HG03280 (cell line): ENCODE data around the gene UQCRQ.
"Not testable (repeated sequence)": the region's sequence is repeated elsewhere in the genome, so short reads cannot be mapped to it uniquely, and the experiment has no call there.

ENCODE experiments used
- ATAC-seq: cut with Tn5 transposase; IDR thresholded peaks from one replicate; pipeline ENCODE4 v1.9.1; 2021; ENCODE audit warnings: mild to moderate bottlenecking, moderate library complexity; ENCODE audit not compliant: unreplicated experiment

UQCRQ gene

DNA sequence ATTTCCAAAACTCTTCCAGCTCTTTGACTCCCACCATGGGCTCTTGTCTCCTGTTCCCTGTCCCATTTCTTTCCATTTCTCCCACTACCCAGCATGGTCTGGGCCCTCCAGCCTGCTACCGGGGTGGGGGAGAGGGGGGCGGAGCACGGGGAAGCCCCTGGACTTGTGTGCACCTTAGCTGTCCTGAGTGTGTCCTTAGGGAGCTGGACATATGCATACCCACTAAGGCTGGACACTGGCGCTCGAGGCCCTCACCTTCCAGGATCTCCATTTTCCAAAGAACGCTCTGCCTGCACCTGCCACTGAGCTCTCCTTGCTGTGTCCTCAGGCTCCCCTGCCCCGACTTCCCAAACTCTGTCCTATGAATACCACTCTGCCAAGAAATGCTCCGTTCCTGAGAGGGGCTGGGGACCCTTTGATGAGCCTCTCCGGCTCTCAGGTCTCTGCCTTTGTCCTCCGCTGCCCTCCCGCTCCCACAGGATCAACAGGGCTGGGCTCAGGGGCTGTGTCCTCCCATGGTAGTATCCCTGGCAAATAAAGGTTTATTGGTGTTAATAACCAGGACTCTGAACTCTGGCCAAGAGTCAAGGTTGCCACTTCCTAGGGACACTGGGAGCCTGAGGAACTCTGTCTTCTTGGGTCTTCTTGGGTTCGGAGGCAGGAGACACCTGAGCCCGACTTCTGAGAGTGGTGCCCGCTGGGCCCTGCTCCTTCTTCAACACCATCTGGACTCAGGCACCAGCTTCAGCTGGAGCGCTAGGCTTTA, 35.2 kb upstream of the UQCRQ start:
- no peak for ATAC-seq

DNA sequence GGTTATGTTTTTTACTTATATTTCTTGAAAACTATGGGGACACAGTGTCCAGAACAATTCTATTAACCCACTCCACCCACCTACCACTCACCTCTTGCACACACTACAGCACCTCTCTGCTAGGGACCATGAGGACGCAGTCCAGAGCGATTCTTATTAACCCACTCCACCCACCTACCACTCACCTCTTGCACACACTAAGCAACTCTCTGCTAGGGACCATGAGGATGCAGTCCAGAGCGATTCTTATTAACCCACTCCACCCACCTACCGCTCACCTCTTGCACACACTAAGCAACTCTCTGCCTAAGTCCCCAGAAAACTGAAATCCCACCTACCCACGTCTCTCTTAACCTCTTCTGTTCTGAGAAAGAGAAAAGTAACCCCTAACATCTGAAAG, 33.8 kb upstream of the UQCRQ start:
- ATAC-seq, result no peak

DNA sequence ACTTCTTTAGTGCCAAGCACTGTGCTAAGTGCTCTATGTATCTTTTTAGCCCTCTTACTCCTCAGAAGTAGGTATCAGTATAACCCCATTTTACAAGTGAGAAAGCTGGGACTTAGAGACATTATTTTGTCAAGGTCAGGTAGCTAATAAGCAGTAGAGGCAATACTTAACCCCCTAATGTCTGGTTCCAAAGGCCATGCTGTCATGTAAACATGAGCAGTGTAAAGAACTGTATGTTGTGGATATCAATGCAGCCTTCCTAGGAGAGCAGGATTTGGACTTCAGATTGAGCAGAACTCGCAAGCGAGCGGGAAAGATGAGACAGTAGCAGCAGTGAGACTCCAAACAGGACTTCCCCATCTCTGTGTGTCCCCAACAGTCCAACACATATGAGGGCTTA, 32.4 kb upstream of the UQCRQ start:
- ATAC-seq, result no peak

DNA sequence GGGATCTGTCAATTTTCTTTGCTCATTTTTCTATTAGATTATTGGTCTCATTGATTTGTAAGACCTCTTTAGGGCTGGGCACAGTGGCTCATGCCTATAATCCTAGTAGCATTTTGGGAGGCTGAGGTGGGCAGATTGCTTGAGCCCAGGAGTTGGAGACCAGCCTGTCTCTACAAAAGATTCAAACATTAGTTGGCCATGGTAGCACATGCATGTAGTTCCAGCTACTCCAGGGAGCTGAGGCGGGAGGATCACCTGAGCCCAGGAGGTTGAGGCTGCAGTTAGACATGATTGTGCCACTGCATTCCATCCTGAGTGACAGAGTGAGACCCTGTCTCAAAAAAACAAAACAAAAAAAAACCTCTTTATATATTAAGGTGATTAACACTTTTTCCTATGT, 29.6 kb upstream of the UQCRQ start:
- no peak for ATAC-seq

DNA sequence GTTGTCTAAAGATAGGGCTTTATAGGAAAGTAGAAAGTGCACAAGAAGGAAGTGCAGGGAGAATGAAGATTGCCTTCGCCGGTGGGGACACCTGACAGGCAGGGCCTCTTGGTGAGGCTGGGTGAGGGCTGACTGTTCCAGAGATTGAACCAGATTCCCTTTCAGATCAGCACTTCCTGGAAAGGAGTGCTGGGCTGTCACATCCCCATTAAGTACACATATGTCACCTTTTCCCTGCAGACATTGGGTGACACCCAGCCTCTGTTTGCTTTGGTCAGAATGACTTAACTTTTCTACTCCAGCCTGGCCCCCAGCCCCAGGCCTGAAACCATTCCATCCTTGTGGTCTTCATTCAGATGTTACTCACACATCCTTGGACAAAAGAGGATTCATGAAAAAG, 28.6 kb upstream of the UQCRQ start:
- no peak for ATAC-seq

DNA sequence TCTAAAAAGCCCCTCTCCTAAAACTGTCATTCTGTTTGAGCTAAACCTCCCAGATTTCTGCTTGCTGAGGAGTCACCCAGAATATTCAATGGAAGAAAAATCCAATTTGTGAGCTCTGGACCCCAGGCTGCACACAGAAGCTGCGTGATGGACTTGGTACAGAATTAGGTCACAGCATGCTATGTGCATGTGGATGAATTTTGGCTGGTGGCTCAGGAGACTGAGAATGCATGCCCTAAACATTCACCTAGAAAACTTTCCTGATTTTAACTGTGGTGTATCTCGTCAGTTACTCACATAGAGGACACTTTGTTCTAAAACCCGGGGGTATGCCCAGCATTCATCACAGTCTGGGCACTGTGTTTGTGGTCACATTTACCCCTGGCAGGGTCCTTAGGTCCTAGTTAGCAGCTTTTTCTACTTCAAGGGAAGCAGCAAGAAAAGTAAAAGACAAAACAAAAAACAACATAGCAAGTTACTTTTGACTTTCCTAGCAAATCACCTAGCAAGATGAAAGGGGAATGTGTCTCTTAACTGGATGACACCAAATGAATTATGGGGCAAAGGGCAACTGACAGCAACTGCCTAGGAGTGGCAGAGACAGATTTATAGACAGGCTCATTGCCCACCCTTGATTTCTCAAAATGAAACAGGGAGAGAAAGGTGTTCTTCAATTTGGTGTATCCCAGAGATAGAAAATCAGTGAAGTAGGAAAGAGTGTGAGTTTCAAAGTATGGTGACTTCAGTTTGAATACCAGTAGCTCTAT, 27.7 kb upstream of the UQCRQ start:
- no peak for ATAC-seq

DNA sequence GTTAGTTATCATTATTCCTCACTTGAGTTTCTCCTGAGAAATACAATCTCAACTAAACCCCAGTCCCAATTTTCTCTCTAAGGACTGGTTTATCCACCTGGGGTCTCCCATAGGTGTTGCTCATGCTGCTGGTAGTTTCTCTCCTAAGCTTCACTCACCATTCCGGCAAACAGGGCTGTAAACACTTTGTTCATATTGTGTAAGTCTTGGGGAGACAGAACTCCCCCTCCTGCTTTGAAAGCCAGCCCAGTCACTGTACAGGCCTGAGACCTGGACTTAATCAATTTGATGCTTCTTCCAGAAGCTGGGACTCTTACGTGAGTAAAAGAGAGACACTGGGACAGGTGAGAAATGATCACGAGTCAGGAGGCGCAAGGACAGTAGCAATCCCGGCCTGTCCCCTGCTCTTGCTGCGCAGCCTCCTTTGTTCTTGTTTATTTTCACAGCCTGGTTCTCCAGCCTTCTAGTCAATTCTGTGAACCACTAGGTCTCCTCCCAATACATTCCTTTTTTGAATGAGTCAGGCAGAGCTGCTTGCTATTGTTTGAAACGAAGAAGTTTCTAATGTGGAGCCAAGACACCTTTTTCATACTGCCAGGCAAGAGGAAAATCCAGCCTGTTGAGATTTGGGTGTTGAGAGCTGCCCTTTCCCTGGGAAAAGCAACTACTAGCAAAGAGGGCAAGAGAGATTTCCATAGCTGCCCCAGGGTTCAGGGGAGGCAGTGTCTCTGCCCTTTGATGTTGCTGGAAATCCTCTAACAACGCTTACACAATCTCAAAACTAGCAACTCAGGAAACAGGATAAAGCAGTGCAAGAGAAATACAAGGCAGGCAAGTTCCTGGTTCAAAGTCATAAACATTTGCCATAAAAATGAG, 26.8 kb upstream of the UQCRQ start:
- ATAC-seq, result no peak

DNA sequence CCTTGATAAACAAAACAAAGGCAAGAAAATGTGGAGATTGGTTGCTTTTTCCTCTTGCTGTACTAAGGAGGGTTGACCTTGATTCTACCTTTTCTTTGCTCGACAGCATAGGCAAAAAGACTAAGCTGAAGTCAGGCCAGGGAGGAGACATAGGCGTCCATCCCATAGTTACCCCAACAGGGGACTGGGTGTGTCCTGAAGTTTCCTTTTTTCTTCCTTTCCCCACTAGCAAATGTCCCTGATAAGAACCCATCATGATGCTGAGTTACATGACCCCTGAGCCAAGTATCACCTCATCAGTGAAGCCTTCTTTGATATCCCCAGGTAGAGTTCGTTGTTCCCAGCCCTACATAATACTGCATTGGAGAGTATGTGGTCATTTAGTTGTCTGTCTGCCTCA, 26.1 kb upstream of the UQCRQ start:
- no peak for ATAC-seq

DNA sequence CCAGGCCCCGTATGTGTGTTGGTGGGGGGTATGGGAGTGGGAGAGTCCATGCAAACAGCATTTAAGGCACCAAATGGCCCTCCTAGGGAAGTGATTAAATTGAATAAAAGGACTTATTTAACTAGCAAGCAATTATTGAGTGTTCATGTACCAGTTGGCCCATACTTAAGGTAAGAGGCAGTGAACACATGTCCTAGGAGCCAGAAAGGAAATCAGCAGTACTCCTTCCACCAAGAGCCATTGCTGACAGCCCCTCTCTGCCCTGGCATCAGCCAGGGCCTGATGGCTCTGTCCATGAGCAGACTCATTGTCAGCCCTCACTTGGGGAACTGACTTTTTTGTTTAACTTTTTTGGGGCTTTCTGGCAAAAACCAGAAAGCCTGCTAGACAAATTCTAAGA, 25.5 kb upstream of the UQCRQ start:
- no peak for ATAC-seq

DNA sequence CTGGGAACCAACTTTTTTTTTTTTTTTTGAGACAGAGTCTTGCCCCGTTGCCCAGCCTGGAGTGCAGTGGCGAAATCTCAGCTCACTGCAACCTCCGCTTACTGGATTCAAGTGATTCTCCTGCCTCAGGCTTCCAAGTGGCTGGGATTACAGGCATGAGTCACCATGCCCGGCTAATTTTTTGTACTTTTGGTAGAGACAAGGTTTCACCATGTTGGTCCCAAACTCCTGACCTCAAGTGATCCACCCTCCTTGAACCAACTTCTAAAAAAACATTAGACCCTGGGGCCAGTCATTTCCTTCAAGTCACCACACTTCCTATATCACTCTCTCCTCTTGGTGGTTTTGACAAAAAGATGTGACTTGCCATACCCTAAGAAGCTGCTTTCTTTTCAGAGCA, 25.1 kb upstream of the UQCRQ start:
- ATAC-seq, result no peak

DNA sequence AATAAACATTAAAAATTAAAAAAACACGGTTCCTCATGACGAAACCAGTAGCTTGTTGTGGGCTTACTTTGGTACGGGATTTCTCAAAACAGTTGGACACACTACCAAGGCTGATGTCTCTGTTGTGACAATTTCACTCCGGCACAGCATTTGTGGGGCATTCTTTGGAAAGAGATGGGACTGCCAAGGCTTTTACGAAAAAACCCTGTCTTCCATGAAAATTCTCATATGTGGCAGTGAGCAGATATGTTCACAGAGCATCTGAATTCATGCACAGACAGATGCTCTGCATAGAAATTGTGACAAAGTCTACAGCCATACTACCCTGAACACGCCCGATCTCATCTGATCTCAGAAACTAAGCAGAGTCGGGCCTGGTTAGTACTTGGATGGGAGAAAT, 18.2 kb upstream of the UQCRQ start:
- ATAC-seq, result no peak

DNA sequence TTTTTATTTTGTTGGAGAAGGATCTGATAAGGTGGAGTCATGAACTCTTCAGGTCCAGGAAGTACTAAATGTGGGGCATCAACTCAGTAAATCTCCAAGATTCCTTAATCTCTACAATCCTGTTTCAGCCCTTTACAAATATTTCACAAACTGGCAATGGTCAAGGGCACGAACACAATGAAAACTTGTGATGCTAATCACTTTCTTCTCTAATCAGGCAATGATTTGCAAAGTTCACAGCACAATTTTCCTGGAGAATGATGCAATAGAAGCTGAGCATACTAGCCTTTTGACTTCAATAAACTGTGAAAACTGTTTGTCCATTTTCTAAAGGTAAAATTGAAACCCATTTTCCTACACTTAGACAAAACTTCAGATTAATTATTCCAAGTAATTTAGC, 17.1 kb upstream of the UQCRQ start:
- no peak for ATAC-seq

DNA sequence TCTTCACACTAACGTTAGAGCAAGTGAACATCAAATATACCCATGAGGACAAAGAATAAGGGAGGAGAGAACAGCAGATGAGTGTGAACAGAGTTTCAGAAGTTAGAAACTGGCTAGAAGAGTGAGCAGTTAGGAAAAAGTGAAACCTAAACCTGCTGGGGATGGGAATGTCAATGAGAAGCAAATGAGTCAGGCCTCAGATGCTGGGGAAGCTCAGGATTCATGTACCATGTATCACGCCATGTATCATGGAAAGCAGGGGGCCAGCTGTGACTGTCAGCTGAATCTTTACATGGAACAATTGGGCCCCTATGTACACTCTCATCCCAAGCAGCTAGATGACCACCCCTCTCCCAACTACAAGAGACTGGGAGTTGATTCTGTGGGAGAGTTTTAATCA, 16.4 kb upstream of the UQCRQ start:
- ATAC-seq, result no peak

DNA sequence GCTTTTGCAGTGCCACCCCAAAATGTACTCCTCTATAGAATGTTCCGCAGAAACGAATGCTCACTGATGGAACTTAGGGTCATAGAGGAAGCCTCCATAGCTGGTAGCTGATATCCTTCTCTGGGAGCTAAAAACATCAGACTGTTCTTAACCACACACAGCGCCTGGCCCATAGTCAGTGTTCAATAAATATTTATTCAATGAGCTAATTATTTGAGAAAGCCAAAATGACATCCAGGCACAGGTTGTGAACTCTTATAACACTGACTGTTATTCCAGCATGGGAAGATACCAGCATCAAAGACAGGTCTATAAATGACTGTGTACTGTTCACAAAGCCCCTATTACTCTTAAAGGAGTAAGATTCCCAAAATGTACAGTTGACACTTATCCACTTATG, 13.1 kb upstream of the UQCRQ start:
- no peak for ATAC-seq

DNA sequence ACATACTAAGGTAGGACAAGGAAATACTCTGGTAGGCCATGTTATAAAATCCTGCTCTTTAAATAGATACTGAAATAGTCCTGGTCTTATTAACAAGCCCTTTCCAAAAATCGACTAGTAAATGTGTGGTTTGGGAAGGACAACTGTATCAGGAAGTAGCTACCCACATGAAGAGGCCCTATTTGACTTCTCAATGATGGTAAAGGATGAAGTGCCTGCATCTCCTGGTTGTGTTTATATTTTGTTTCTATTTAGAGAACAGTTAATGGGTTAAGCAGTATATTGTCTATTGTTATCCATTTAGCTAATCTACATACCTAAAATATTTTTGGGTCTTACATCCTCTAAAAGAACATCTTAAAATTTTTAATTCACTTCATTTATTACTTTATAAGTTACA, 12.7 kb upstream of the UQCRQ start:
- ATAC-seq, result no peak

DNA sequence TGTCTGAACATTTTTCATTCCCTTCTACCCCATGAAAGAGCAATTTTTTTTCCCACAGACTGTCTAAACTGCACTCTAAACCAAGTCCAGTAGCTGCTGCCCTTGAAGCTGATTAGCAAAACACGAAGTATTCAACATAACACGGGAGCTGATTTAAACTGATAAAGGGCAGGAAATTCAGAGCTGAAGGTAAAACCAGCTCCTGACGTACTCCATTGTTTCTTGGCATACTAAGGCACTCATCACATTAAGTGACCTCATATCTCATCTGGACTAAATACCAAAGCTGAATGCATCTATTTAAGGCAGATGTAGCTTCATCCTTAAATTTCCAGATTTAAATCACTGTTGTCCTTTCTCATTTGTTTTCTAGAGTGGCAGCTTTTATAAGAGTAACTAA, 12.1 kb upstream of the UQCRQ start:
- no peak for ATAC-seq

DNA sequence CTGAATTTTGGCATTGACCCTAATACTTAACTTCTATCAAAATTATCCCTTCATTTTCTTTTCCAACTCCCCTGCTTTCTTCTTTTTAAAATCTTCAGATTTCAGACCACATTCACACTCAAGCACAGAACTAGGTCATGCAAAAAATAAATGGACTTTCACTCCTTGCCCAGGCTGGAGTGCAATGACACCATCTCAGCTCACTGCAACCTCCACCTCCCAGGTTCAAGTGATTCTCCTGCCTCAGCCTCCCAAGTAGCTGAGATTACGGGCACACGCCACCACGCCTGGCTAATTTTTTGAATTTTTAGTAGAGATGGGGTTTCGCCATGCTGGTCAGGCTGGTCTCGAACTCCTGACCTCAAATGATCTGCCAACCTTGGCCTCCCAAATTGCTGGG, 11.4 kb upstream of the UQCRQ start:
- ATAC-seq, result not testable (repeated sequence)

DNA sequence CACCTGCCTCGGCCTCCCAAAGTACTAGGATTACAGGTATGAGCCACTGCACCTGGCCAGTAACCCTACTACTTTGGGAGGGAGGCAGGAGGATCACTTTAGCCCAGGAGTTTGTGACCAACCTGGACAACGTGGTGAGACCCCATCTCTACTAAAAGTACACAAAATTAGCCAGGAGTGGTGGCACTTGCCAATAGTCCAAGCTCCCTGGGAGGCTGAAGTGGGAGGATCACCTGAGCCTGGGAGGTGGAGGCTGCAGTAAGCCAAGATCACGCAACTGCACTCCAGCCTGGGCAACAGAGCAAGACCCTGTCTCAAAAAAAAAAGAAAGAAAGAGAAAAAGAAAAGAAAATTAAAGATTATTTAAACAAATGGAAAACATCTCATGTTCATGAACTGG, 10.4 kb upstream of the UQCRQ start:
- no peak for ATAC-seq

DNA sequence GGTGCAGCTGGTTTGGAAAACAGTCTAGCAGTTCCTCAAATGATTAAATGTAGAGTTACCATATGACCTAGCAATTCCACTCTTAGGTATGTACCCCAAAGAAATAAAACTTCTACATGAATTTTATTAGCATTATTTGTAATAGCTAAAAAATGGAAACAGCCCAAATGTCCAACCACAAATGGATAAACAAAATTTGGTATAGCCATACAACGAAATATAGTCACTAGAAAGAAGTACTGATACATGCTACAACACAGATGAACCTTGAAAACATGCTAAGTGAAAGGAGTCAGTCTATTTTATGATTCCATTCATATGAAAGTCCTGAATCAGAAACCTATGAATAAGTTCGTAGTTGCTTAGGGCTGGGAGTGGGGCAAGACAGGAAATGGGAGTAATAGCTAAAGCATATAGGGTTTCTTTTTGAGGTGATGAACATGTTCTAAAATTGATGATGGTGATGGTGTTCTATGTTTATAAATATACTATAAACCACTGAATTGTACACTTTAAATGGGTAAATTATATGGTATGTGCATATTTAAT, 6.5 kb upstream of the UQCRQ start:
- no peak for ATAC-seq

DNA sequence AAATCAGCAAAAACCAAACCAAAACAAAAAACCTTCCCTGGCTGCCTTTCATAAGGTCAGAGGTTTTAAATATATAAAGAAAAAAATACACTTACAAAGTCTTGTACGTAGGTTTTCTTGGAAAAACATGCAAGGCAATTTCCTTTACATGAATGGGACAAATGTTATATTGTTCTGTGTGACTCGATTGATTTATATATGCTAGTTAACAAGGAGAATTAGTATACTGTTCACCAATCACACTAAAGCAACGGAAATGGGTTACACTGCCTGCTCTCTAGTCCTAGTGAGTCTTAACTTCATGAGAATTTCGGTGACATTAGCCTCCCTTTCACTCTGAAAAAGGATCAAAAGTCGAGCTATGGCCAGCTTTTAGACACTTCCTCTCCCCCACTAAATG, 5.7 kb upstream of the UQCRQ start:
- ATAC-seq, result no peak

DNA sequence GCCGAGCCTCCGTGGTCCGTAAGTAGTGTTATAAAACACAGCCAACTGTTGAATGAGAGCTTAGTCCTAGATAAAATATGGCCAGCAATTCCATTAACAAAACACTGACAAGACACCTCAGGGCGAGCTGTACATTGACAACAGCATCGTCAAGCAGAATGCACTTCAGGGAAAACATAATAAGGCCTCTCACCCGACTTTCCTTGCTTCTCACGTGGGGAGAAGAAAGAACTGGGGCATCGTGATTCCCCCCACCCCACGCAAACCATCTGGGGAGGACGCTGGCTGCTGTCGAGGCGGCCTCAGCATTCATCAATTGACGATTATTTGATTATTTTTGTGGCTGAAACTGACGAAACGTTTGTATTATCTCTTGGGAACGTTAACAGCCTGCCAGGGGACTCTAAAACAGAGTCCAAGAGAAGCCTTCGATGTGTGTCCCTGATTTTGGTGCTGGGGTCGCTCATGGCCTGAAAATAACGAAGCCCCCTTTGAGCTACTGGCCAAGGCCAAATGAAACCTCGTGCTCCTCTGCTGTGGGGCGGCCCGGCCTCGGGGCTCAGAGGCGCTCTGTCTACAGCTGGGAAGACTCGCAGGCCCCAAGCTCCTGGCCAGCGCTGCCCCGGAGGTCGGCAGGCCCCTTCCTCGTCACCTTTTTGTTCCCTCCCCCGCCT, 637 bp upstream of the UQCRQ start:
- peak; percentile 26 for ATAC-seq
